ENCODE data around the gene COL15A1.

DNA sequence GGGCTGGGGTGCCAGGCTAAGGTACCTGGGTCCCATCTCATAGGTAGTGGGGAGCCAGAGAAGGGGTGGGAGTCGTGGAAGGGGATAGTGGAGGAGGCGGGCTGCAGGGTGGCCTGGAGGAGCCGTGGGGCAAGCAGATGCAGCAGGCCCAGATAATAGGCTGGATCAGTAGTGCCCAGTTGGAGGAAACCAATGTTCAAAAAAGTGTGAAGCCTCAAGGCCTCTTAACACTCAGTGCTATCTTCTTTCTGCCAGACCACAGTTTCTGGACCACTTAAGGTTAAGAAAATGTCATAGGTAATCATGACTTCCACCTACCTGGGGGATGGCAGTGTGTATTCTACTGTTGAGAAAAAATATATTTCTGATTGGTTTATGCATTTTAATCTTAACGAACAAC lies 97.9 kb downstream of the COL15A1 start:
- TF ChIP-seq, protein P1, sequence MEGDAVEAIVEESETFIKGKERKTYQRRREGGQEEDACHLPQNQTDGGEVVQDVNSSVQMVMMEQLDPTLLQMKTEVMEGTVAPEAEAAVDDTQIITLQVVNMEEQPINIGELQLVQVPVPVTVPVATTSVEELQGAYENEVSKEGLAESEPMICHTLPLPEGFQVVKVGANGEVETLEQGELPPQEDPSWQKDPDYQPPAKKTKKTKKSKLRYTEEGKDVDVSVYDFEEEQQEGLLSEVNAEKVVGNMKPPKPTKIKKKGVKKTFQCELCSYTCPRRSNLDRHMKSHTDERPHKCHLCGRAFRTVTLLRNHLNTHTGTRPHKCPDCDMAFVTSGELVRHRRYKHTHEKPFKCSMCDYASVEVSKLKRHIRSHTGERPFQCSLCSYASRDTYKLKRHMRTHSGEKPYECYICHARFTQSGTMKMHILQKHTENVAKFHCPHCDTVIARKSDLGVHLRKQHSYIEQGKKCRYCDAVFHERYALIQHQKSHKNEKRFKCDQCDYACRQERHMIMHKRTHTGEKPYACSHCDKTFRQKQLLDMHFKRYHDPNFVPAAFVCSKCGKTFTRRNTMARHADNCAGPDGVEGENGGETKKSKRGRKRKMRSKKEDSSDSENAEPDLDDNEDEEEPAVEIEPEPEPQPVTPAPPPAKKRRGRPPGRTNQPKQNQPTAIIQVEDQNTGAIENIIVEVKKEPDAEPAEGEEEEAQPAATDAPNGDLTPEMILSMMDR (IDR thresholded peaks at IDR 0.05): no peak
- no peak for TF ChIP-seq POLR2A (IDR thresholded peaks at IDR 0.05)

Measured in Peyer's patch (tissue), 4 donors.